Fibroblast of the aortic adventitia (primary cell): ENCODE results near the gene SCUBE1. TPM values are rescaled to one million over a fixed set of nuclear protein-coding genes. Genes with fewer than 3 reads are reported as not detected.

Source experiments
- DNase-seq: peaks from one replicate; pipeline ENCODE4 v3.0.0-alpha.2; 2010; ENCODE audit warnings: low read depth
- H3K4me3 ChIP-seq: 2 replicates; pipeline ENCODE4 v1.5.1; 2011; ENCODE audit warnings: low read depth, mild to moderate bottlenecking, control low read depth, low read length, moderate library complexity
- CTCF ChIP-seq: IDR thresholded peaks from 2 replicates; pipeline ENCODE4 v1.5.1; 2011; ENCODE audit warnings: mild to moderate bottlenecking, low read length, control low read depth, inconsistent platforms; ENCODE audit not compliant: insufficient read depth
- total RNA-seq: library from RNA; depleted of rRNA; stranded (reverse); fragments of >200 nt; gene quantifications from 2 replicates; pipeline ENCODE4 v1.2.3, GENCODE V29; 2012; ENCODE audit warnings: low replicate concordance

Gene SCUBE1
- total RNA-seq, 1 donor: not detected

DNA sequence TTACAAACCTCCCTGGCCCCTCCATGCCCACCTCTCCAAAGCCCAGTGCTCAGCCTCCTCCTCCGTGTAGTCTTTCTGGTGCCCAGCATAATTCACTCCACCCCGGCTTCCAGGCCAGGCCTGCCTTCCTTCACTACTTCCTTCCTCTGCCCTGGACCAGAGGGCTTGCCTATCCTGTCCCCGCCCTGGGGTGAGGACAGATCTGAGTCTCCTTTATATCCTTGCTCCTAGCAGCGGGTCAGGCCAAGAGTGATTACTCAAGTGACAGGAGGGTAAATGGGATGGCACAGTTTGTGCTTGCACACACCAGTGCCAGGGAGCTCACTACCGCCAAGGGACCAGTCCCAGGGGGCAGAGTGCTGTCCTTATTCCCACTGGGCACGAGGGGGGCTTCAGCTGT, 48.0 kb downstream of the SCUBE1 start:
- no peak for TF ChIP-seq CTCF
- H3K4me3 ChIP-seq: no peak overlapping the region
- no peak for DNase-seq

GRCh38 chr22:43293655-43294392, 49.3 kb downstream of the SCUBE1 start:
- DNase-seq: peak; percentile 5
- H3K4me3 ChIP-seq: no peak overlapping the region
- TF ChIP-seq CTCF: no peak

DNA sequence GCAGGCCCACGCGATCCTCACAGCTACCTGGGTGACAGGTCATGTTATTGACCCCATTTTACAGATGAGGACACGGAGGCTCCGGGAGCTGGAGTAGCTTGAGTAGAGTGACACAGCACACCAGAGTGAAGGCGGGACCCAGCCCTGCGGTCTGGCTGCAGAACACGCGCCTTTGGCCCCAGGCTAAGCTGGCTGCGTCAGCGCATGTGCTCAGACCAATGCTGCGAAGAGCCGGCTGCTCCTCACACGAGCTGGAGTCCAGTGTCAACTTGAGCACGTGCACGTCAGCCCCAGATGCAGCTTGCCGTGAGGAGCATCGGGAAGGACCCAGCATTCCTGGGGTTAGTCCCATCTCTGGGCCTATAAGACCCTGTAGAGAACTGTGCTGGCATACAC, 49.9 kb downstream of the SCUBE1 start:
- no peak overlapping the region for H3K4me3 ChIP-seq
- no peak for TF ChIP-seq CTCF
- DNase-seq: no peak

GRCh38 chr22:43292630-43293018, 50.5 kb downstream of the SCUBE1 start:
- no peak for TF ChIP-seq CTCF
- H3K4me3 ChIP-seq: no peak overlapping the region
- no peak for DNase-seq

- no peak for TF ChIP-seq CTCF
- no peak for DNase-seq
These were observed 51.8 kb downstream of the SCUBE1 start for GRCh38 chr22:43291381-43291780.

GRCh38 chr22:43289976-43290721, 53.0 kb downstream of the SCUBE1 start:
- DNase-seq: peak; percentile 33
- peak overlapping the region; percentile 55 for H3K4me3 ChIP-seq
- TF ChIP-seq CTCF: no peak

More at GRCh38 chr22:43291381-43291780, 51.8 kb downstream of the SCUBE1 start:
- H3K4me3 ChIP-seq: no peak overlapping the region
